Measurements from ENCODE around the gene RPEL1.
"Not testable (repeated sequence)": the region's sequence is repeated elsewhere in the genome, so short reads cannot be mapped to it uniquely, and the experiment has no call there.

The RPEL1 gene

GRCh38 chr10:103245587-103245986, at the start of gene RPEL1:
Gene RPEL1 (plus strand): TSS chr10:103245887. CDS start chr10:103245997, 110 bp downstream.
- not testable (repeated sequence) for DNase-seq

GRCh38 chr10:103196516-103196915, 49.2 kb upstream of the RPEL1 start:
- DNase-seq = no peak

GRCh38 chr10:103197174-103197573, 48.5 kb upstream of the RPEL1 start:
- DNase-seq = peak; percentile 16

- no peak for DNase-seq
Observed at GRCh38 chr10:103197903-103198302, 47.8 kb upstream of the RPEL1 start.

- no peak for DNase-seq
Observed at GRCh38 chr10:103198648-103199047, 47.0 kb upstream of the RPEL1 start.

- DNase-seq = no peak
Observed at GRCh38 chr10:103199488-103199887, 46.2 kb upstream of the RPEL1 start.

- DNase-seq = no peak
Observed at GRCh38 chr10:103202319-103202718, 43.4 kb upstream of the RPEL1 start.

- no peak for DNase-seq
Observed at GRCh38 chr10:103203466-103203865, 42.2 kb upstream of the RPEL1 start.

GRCh38 chr10:103204353-103205255, 41.1 kb upstream of the RPEL1 start:
- DNase-seq = no peak

- DNase-seq = not testable (repeated sequence)
Observed at GRCh38 chr10:103205401-103205800, 40.3 kb upstream of the RPEL1 start.

GRCh38 chr10:103206715-103207114, 39.0 kb upstream of the RPEL1 start:
- DNase-seq = not testable (repeated sequence)

GRCh38 chr10:103207141-103207540, 38.5 kb upstream of the RPEL1 start:
- no peak for DNase-seq

GRCh38 chr10:103207643-103208042, 38.0 kb upstream of the RPEL1 start:
- not testable (repeated sequence) for DNase-seq

GRCh38 chr10:103210262-103210661, 35.4 kb upstream of the RPEL1 start:
- not testable (repeated sequence) for DNase-seq

GRCh38 chr10:103215601-103216000, 30.1 kb upstream of the RPEL1 start:
- no peak for DNase-seq

- not testable (repeated sequence) for DNase-seq
Observed at GRCh38 chr10:103216362-103216761, 29.3 kb upstream of the RPEL1 start.

GRCh38 chr10:103224133-103224532, 21.6 kb upstream of the RPEL1 start:
- DNase-seq = no peak

GRCh38 chr10:103224721-103225120, 21.0 kb upstream of the RPEL1 start:
- DNase-seq = not testable (repeated sequence)

- DNase-seq = no peak
Observed at GRCh38 chr10:103225939-103226338, 19.7 kb upstream of the RPEL1 start.

GRCh38 chr10:103227416-103227815, 18.3 kb upstream of the RPEL1 start:
- DNase-seq = no peak

- no peak for DNase-seq
Observed at GRCh38 chr10:103231047-103231551, 14.6 kb upstream of the RPEL1 start.

GRCh38 chr10:103232131-103232673, 13.5 kb upstream of the RPEL1 start:
- no peak for DNase-seq

- no peak for DNase-seq
Observed at GRCh38 chr10:103232772-103233488, 12.8 kb upstream of the RPEL1 start.

All from stimulated activated CD4-positive, alpha-beta T cell treated with anti-CD3 and anti-CD28 coated beads, Interleukin-1b, Interleukin-23, amount 100 ng/mL, for 48 hours (primary cell).